ENCODE results near the gene RHBDL3. TPM values are rescaled to one million over a fixed set of nuclear protein-coding genes. Genes with fewer than 3 reads are reported as not detected.
"Not testable (repeated sequence)": the region's sequence is repeated elsewhere in the genome, so short reads cannot be mapped to it uniquely, and the experiment has no call there.

The RHBDL3 gene
- total RNA-seq, 2 experiments from 2014 or later: 0.13 to 0.38 TPM

DNA sequence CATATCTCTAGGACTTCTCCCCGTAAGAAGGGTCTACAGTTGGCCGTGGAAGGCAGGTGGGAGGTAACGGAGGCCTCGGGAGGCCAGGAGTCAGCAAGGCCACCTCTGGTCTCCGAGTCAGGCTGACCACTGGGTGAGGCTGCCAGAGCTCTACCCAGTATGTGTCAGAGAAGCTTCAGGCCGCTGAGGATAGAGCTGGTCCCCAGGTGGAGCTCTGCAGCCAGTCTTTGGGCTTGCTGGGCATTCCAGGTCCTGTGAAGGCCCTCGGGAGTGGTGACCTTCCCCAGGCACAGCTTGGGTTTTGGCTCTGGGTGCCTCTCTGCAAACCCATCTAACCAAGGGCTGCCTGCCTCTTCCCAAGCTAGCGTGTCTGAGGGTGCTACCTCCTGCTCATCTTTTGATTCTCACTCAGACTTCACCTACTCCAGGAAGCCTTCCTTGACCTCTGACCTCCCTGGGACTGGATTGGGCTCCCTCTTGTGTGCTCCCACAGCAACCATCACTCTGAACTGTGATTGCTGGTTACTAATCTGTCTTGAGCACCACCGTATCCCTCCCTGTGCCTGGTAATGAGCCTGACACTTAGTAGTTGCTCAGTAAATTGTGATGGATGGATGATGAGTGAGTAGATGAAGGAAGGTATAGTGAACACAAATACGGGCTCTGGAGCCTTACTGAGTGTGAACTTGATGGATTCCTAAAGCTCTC, 22.3 kb downstream of the RHBDL3 start:
- POLR2A ChIA-PET: no interaction called here
- CTCF ChIA-PET: interaction anchor here (0.5 kb wide), 1 partner anchor 76 kb away, joined by 3 read pairs; no protein-coding TSS in a partner anchor

DNA sequence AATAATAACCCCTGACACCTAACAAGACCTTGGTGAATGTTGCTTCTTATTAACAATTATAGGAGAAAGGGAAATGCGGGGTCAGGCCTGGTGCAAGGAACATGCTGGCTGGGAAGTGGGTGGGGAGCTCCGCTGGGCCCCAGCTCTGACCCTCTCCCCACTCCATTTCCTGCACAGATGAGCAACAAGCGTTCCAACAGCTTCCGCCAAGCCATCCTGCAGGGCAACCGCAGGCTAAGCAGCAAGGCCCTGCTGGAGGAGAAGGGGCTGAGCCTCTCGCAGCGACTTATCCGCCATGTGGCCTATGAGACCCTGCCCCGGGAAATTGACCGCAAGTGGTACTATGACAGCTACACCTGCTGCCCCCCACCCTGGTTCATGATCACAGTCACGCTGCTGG, 23.0 kb downstream of the RHBDL3 start:
- CTCF ChIA-PET: no interaction called here
- POLR2A ChIA-PET: no interaction called here

DNA sequence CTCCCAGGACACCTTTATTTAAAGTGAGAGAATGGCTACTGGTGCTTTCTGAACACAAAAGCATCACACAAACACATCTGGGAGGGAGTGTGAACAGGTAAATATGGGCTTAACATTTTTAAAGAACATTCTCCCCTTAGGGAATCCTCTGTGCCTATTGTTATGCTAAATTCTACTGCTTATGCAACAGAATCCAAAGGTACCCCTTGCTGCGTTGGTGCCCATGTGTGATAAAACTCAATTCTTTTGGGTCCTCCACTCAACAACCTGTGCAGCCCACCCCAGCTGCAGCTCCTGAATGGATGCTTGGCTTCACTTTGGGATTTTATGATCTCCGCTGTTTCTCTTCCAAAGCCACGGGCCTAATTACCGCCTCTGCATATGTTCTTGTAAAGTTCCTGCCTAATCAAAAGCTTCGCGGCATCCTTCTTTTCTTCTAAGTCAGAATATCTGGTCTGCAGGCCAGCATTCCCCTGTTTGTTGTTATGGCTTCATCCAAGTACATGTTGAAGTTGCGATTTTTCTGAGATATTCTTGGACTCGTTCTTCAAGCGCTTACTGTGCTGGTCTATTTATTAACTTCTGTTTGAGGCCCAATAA, 23.9 kb downstream of the RHBDL3 start:
- POLR2A ChIA-PET: no interaction called here
- CTCF ChIA-PET: no interaction called here

DNA sequence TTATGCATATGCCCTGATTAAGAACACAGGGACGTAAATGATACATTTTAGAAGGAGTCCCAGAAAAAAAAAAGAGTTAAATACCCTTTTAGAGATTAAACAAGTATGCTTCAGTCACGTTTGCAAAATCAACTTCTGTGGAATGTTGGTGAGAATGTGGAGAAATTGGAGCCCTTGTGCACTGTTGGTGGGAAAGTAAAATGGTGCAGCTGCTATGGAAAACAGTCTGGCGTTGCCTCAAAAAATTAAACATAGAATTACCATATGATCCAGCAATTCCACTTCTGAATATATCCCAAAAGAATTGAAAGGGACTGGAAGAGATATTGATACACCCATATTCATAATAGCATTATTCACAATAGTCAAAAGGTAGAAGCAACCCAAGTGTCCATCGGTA, 26.5 kb downstream of the RHBDL3 start:
- CTCF ChIA-PET: no interaction called here
- POLR2A ChIA-PET: no interaction called here

DNA sequence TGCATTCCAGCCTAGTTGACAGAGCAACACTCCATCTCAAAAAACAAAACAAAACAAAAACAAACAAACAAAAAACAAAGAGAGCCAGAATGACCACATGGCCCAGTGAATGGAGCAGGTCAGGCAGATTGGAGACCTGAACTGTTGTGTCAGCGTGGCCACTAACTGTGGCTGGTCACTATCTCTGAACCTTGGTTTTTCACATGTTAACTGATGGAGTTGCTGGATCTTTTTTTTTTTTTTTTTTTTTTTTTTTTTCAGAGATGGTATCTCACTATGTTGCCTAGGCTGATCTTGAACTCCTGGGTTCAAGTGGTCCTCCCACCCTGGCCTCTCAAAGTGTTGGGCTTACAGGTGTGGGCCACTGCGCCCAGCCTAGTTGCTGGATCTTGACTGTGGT, 31.8 kb downstream of the RHBDL3 start:
- CTCF ChIA-PET: interaction anchor here (0.6 kb wide), 2 partner anchors 24 to 503 kb away, joined by 3 to 4 read pairs; no protein-coding TSS in a partner anchor
- POLR2A ChIA-PET: no interaction called here

DNA sequence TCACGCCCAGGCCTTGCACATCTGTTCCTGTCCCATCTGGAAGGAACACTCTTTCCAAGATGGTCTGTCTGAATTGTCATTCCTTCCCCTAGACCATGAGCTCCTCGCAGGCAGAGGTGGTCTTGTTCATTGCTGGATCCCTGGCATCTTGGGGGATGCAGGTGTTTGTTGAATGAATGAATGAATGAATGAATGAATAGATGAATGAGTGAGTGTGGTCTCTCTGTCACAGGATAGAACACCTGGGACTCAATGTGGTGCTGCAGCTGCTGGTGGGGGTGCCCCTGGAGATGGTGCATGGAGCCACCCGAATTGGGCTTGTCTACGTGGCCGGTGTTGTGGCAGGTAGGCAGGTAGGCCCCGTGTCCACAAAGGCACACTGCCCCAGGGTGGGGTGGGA, 32.2 kb downstream of the RHBDL3 start:
- ChIA-PET POLR2A (interaction anchor here (0.5 kb wide), 1 partner anchor 1291 kb away, joined by 4 read pairs; no protein-coding TSS in a partner anchor), CTCF (interaction anchor here (0.6 kb wide), 1 partner anchor 24 kb away, joined by 3 read pairs; no protein-coding TSS in a partner anchor)

DNA sequence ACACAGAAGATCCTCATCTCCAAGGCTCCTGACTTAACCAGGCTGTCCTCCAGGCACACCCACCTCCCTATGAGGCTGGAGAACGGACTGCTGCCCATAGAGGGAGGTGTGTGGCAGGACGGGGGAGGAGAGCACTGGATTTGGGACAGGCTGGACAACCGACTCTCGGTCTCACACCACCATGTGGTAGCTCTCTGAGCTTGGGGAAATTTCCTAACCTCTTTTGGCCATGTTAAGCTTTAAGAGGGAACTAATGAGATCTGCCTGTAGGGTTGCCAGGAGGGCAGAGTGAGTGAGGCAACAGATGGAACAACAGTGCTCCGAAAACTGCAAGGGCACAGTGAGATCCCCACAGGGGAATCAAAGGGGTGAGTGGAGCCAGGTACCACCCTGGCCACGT, 32.7 kb downstream of the RHBDL3 start:
- ChIA-PET POLR2A (interaction anchor here (0.5 kb wide), 1 partner anchor 1291 kb away, joined by 4 read pairs; no protein-coding TSS in a partner anchor), CTCF (no interaction called here)

DNA sequence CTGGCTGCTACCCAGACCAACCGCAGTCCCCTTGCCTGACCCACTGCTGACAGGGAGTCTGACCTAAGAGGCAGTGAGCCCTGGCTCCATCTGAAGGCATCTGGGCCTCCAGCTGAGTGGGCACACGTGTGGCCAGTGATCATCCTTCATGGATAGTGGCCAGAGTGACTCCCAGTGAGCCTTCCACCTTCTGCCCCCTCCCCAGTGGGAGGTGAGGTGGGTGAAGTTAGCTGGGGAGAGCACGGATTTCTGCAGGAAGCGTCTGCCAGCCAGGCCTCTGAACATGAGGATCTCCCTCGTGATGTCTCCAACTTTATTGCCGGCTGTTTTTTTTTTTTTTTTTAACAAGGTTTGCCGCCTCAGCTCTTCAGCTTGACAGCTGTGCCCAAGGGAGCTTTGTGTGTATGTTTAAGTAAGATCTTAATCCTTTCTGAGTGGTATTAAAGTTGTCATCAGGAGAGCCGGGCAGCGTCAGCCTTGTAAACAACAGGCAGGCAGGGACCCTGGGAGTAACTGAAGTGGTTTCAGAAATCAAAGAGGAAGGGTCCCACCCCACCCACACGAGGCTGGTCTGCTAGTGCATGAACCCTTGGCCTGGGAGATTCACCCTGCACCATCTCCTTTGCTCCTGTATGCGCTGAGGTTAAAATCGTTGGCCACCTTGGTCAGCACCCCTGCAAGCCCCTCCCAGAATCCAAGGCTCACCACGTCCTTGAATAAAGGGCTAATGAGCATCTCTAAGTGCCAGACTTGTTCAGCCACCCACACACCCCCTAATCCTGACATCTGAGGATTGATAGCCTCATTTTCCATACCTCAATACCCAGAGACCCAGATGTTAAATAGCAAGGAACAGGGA, 33.3 kb downstream of the RHBDL3 start:
- POLR2A ChIA-PET: no interaction called here
- CTCF ChIA-PET: no interaction called here

DNA sequence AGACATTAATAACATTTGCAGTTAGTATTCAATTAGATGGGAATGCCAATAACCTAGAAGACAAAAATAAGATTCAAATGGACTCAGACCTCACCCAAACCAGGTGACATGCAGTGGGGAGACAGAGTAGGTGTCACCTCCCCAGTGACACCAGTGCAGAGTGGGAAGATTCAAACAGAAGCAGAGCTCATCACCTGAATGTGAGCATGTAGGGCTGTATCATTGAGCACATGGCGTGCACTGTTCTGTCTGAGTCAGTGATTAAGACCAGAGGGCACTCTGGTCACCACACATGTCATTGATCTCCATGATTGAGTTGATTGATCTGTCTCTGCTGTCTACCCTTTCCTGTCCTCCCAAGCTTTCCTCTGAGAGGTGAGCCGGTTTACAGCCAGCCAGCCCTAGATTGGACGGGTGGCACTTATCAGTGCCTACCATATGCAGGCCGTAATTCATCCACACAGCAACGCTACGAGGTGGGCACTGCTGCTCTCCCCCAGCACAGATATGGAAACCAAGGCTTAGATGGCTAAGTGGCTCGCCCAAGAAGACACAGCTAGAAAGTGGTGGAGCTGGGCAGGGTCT, 34.0 kb downstream of the RHBDL3 start:
- CTCF ChIA-PET: no interaction called here
- POLR2A ChIA-PET: no interaction called here

DNA sequence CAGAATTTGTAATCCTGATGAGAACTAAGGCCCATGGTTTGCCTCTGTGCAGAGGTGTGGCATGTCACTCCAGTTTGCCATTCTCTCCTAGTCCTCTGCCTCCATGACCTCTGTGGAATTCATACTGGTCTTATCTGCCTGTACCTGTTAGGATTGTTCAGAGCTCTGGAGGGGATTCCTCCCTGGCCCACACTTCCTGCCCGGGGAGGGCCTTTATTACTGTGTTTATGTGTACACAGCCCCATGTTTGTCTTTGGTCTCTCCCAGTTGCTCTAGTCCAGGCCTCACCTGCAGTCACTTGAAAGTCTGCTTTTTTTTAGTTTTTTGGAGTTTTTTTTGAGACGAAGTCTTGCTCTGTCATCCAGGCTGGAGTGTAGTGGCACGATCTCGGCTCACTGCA, 36.4 kb downstream of the RHBDL3 start:
- CTCF ChIA-PET: no interaction called here
- POLR2A ChIA-PET: no interaction called here

DNA sequence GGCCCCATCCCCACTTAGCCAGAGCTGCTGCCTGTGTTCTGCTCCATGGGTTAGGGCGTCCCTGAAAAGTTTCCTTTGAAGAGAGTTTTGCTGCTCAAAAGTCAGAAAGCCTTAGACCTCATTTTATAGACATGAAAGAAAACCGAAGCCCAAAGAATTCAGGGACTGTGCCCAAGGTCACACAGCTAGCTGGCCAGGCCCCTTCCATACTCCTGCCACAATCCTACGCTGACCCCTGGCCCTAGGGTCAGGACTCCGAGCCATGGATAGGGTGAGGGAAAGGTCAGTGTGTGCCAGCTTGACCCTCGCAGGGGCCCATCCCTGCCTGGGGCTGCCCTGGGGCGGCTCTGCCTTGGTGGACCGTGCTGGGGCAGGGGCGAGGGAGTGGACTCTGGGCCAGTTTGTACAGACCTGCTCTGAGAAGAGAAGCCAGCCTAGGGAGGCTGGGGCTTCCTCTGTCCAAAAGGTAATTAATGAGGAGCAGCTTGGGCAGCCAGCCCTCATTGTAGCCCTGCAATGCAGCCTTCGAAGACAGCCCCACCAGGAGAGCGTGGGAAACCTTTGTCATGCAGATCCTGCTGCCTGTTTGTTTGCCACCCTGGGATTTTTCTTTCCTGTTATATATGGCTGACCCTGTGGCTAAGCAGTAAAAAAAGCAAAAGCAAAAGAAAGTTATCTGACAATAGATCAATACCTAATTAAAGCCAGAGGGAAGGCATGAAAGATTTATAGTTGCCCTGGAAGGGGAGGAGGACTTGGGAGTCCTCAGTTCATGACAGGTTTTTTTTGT, 37.4 kb downstream of the RHBDL3 start:
- POLR2A ChIA-PET: no interaction called here
- CTCF ChIA-PET: no interaction called here

DNA sequence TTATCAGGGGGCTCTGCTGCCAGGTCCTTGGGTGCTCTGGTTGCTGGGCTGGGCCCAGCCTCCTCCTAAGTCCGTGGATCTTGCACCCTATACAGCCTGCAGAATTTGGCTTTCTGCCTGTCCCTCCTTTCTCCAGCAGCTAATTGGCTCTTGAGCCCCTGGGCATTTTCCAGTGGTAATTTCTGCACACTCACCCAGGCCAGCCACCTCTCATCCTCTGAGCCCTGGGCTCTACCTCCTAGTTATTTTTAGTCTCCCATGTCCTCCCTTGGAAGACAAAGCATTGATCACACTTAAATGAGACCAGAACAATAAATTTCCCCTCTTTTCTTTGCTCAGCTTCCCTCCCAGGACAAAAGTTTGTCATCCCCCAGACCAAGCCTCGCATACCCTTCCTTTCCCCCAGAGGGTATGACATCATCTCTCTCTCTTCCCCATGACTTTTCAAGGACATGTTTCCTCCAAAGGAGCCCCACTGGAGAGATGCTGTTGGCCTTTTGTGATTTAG, 38.2 kb downstream of the RHBDL3 start:
- POLR2A ChIA-PET: no interaction called here
- CTCF ChIA-PET: no interaction called here

DNA sequence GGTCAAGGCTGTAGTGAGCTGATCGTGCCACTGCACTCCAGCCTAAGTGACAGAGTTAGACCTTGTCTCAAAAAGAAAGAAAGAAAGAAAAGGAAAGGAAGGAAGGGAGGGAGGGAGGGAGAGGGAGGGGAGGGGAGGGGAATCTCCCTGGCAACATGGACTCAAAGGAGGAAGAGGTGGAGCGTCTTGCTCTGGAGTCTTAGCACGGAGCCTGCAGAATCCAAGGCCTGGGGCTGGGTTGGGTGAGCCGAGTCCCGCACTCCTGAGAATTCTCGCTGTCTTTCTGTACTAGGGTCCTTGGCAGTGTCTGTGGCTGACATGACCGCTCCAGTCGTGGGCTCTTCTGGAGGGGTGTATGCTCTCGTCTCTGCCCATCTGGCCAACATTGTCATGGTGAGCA, 39.4 kb downstream of the RHBDL3 start:
- ChIA-PET POLR2A (no interaction called here), CTCF (interaction anchor here (0.7 kb wide), 1 partner anchor 22 kb away, joined by 4 read pairs; no protein-coding TSS in a partner anchor)

DNA sequence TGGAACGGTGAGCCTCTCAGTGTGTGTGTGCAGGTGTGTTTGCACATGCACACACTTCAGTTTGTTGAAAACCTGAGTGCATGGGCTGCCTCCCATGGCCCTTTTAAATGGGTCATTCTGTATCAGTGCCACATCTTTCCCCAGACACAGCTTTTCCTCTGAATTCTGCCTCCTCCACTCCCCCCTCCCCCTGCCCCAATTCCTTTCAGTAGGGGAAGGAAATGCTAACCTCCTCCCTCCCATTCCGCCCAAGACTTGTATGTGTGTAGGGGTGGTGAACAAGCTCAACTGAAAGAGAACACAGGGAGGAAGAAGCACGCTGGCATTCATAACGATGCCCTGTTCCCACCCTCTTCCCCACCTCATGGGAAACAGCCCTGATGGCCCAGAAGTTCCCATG, 42.0 kb downstream of the RHBDL3 start:
- ChIA-PET CTCF (no interaction called here), POLR2A (no interaction called here)

DNA sequence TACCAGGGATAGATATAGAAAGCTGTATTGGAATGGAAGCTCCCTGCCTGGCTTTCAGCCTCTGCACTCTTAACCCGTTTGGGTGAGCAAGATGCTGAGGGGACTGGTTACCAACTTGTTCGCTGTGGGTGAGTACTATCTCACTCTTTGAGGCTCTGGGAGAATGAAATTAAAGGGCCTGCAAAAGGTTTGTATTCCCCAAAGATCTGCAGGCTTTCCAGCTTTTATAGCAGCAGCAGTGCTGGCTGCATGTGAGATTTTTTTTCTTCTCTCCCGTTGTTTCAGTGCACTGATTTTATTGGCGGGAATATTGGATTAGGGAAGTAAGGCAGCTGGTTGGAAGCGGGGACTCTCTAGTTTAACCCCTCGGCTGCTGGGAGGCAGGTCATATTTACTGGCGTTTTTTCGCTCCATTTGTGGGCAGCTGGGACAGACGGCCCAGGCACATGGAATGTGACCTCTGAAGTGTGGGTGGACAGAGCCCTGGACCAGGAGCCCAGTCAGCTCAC, 45.5 kb downstream of the RHBDL3 start:
- ChIA-PET CTCF (interaction anchor here (0.7 kb wide), 2 partner anchors 88 to 304 kb away, joined by 4 to 6 read pairs; no protein-coding TSS in a partner anchor), POLR2A (no interaction called here)

DNA sequence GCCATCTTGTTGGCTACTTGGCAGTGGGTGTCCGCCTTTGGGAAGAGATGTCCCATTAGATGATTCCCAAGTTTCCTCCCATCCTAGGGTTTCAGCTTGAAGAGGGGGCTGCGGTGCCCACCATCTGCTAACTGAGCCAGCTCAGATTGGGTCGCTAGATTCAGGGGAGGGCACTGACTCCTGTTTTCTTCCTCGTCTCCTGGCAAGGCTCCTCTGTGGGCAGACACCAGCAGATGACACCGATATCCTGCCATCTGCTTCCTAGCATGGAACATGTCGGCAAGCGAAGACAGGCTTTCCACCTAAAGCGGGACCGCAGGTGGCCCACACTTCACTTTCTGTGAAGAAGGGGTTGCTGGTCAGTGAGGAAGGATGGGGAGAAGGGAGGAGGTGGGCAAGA, 49.0 kb downstream of the RHBDL3 start:
- ChIA-PET CTCF (no interaction called here), POLR2A (no interaction called here)

DNA sequence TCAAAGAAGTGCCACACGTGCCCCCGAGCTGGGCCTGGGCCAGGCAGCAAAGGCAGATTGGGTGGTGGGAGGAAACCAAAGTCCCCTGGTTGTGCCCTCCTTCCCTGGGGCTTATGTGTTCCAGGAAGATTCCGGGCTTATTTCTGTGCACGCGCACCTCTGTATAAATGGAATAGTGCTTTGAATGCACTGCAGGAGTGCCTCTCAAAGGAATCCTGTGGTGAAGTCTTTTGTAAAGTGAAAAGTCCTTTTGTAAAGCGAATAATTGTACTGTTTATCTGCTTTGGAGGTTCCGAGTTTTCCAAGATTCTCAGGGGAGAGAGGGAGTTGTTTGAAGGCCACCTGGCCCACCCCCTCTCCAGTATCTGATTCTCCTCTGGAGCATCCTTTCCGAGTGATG, 49.5 kb downstream of the RHBDL3 start:
- CTCF ChIA-PET: interaction anchor here (1.0 kb wide), 1 partner anchor 62 kb away, joined by 4 read pairs; no protein-coding TSS in a partner anchor
- POLR2A ChIA-PET: no interaction called here

DNA sequence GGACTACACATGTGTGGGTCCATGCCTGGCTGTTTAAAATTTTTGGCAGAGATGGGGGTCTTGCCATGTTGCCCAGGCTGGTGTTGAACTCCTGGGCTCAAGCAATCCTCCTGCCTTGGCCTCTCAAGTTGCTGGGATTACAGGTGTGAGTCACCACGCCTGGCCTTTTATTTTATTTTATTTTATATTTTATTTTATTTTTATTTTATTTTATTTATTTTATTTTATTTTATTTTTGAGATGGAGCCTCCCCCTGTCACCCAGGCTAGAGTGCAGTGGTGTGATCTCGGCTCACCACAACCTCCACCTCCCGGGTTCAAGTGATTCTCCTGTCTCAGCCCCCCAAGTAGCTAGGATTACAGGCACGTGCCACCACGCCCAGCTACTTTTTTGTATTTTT, 51.0 kb downstream of the RHBDL3 start:
- CTCF ChIA-PET: interaction anchor here (4.6 kb wide), 1 partner anchor 64 kb away, joined by 22 read pairs; no protein-coding TSS in a partner anchor
- POLR2A ChIA-PET: not testable (repeated sequence)

DNA sequence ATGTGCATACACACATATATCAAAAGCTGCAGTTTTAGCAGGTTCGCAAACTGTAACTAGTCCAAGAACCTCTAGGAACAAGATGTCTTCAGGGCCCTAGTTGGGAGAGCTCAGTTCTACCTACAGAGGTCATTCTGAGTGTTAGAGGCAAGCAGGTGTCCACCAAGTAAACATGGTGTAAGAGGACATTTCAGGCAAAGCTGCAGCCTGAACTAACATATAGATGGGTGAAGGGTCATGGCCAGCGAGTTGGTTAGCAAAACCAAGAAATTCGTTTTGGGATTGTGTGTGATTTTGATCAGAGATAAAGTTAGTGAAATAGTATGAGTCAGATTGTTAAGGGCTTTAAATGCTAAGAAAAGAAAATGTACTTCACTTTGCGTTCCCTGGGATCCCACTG, 51.7 kb downstream of the RHBDL3 start:
- ChIA-PET POLR2A (no interaction called here), CTCF (interaction anchor here (1.0 to 4.6 kb wide), 2 partner anchors 11 to 65 kb away, joined by 3 to 22 read pairs; no protein-coding TSS in a partner anchor)
